HepG2 (cell line): ENCODE results near the gene CSNK1D. TPM values are rescaled to one million over a fixed set of nuclear protein-coding genes. Genes with fewer than 3 reads are reported as not detected.
A peak's percentile ranks its signal among the peaks of the same experiment; 100 is the strongest.

Experiments used
- ATAC-seq: fragments of 200-7000 bp; cut with Tn5 transposase; 3 replicates; pipeline ENCODE4 v1.9.1; 2020; ENCODE audit warnings: mild to moderate bottlenecking, moderate library complexity
- BruUV-seq: library from RNA; stranded (reverse); fragments of 400-500 nt; replicated peaks from 2 replicates; lab custom pipeline; 2021; lab: Mats Ljungman, UMichigan
- CTCF ChIA-PET: fragments of 300-600 bp; formaldehyde crosslinking; extraction: SDS; loops from one replicate; lab custom pipeline; 2021; ENCODE audit warnings: low total read pairs, inconsistent platforms, low intra/inter-chr PET ratio; lab: Yijun Ruan, JAX
- POLR2A ChIA-PET: fragments of 350-600 bp; sonication (Branson Sonifier 250); formaldehyde crosslinking; loops from one replicate; lab custom pipeline; 2020; ENCODE audit warnings: antibody characterized with exemption, inconsistent platforms; lab: Yijun Ruan, JAX
- DNase-seq: peaks from one replicate; pipeline ENCODE4 v3.0.0-alpha.2; 2015; ENCODE audit warnings: low spot score
- FAIRE-seq: peaks from 3 replicates; lab custom pipeline; 2011; peaks lifted over from hg19 to GRCh38; lab: Jason Lieb, UNC
- H2AFZ ChIP-seq: one replicate; pipeline ENCODE4 v1.6.1; 2011; ENCODE audit warnings: low read length, inconsistent platforms
- H3K27ac ChIP-seq: fragments of 300-600 bp; 3 replicates; pipeline ENCODE4 v1.8.0; 2011; ENCODE audit warnings: mixed run types, mild to moderate bottlenecking, mixed read lengths, low read length, inconsistent platforms; ENCODE audit not compliant: insufficient read depth; ENCODE audit errors: extremely low read length
- H3K27me3 ChIP-seq, 2 experiments: fragments of 200-600 bp in 1 of 2; 2 replicates in 1 of 2; 3 replicates in 1 of 2; pipeline versions ENCODE4 v1.6.0 to v1.8.0; 2011; ENCODE audit warnings: low read length in 2 of 2, mild to moderate bottlenecking in 2 of 2, moderate library complexity in 2 of 2, inconsistent platforms in 1 of 2; ENCODE audit not compliant: insufficient read depth in 2 of 2, control insufficient read depth in 1 of 2
- H3K36me3 ChIP-seq, 2 experiments: fragments of 200-600 bp in 1 of 2; replicated peaks in 1 of 2; 2 replicates in 1 of 2; 3 replicates in 1 of 2; pipeline versions ENCODE4 v1.5.1 to v1.8.0; 2011; ENCODE audit warnings: low read length in 2 of 2, inconsistent platforms in 1 of 2; ENCODE audit not compliant: insufficient read depth in 2 of 2, control insufficient read depth in 1 of 2
- H3K4me1 ChIP-seq: 2 replicates; pipeline ENCODE4 v1.5.1; 2012; ENCODE audit warnings: low read length, inconsistent platforms; ENCODE audit not compliant: insufficient read depth
- H3K4me2 ChIP-seq: 2 replicates; pipeline ENCODE4 v1.6.0; 2011; ENCODE audit warnings: low read depth, low read length, inconsistent platforms
- H3K4me3 ChIP-seq, 3 experiments: fragments of 200-600 bp in 1 of 3; sonication (generic), shearing (Covaris generic) in 1 of 3; replicated peaks in 1 of 3; 2 replicates each; pipeline ENCODE4 v1.5.1; 2011 to 2016; ENCODE audit warnings: low read length in 3 of 3, inconsistent platforms in 2 of 3, low read depth in 2 of 3, mild to moderate bottlenecking in 2 of 3, control low read depth in 1 of 3, mixed read lengths in 1 of 3; ENCODE audit not compliant: insufficient read depth in 1 of 3
- H3K79me2 ChIP-seq: one replicate; pipeline ENCODE4 v1.6.1; 2011; ENCODE audit warnings: low read length, inconsistent platforms; ENCODE audit not compliant: insufficient read depth
- H3K9ac ChIP-seq: 2 replicates; pipeline ENCODE4 v1.6.0; 2011; ENCODE audit warnings: mild to moderate bottlenecking, low read depth, low read length, inconsistent platforms; ENCODE audit not compliant: insufficient read depth
- H3K9me3 ChIP-seq: 2 replicates; pipeline ENCODE4 v1.5.1; 2012; ENCODE audit warnings: mild to moderate bottlenecking, low read length
- H4K20me1 ChIP-seq: 2 replicates; pipeline ENCODE4 v1.6.0; 2011; ENCODE audit warnings: inconsistent platforms, mild to moderate bottlenecking, low read length, moderate library complexity; ENCODE audit not compliant: insufficient read depth
- CEBPG ChIP-seq: IDR thresholded peaks from 2 replicates; pipeline ENCODE4 v1.6.1; 2016
- GMEB2 ChIP-seq: IDR thresholded peaks from 2 replicates; pipeline ENCODE4 v1.6.1; 2016; ENCODE audit warnings: missing biosample characterization, missing genetic modification reagents, low read depth
- GZF1 ChIP-seq: sonication (generic); formaldehyde crosslinking; IDR thresholded peaks from 2 replicates; pipeline ENCODE4 v1.5.1; 2020; ENCODE audit warnings: mild to moderate bottlenecking, missing genetic modification reagents
- KLF6 ChIP-seq: IDR thresholded peaks from 2 replicates; pipeline ENCODE4 v1.8.0; 2016; ENCODE audit warnings: missing biosample characterization, missing genetic modification reagents
- MTA1 ChIP-seq: sonication (generic); formaldehyde crosslinking; IDR thresholded peaks from 2 replicates; pipeline ENCODE4 v1.4.0; 2020; ENCODE audit warnings: missing genetic modification reagents, mild to moderate bottlenecking, borderline replicate concordance
- MYNN ChIP-seq: sonication (generic); formaldehyde crosslinking; IDR thresholded peaks from 2 replicates; pipeline ENCODE4 v1.4.0; 2020; ENCODE audit warnings: mild to moderate bottlenecking, low read depth, missing genetic modification reagents
- STAT5B ChIP-seq: sonication (generic); formaldehyde crosslinking; IDR thresholded peaks from 2 replicates; pipeline ENCODE4 v1.4.0; 2020; ENCODE audit warnings: missing genetic modification reagents
- TAF15 ChIP-seq: fragments of 200-400 bp; formaldehyde crosslinking; IDR thresholded peaks from one replicate; pipeline ENCODE4 v1.6.1; 2018; ENCODE audit warnings: mild to moderate bottlenecking, low read depth, low read length; ENCODE audit not compliant: poor library complexity, severe bottlenecking
- ZFP1 ChIP-seq: IDR thresholded peaks from 2 replicates; pipeline ENCODE4 v1.6.1; 2016
- ZFP91 ChIP-seq: sonication (generic); formaldehyde crosslinking; IDR thresholded peaks from 2 replicates; pipeline ENCODE4 v1.9.0; 2022; ENCODE audit warnings: missing genetic modification reagents, mild to moderate bottlenecking, borderline replicate concordance
- ZNF12 ChIP-seq: sonication (generic); formaldehyde crosslinking; IDR thresholded peaks from 2 replicates; pipeline ENCODE4 v1.5.0; 2020; ENCODE audit warnings: missing genetic modification reagents
- ZNF138 ChIP-seq: sonication (generic); formaldehyde crosslinking; IDR thresholded peaks from 2 replicates; pipeline ENCODE4 v1.5.0; 2020; ENCODE audit warnings: mild to moderate bottlenecking, low read depth, missing genetic modification reagents
- ZNF143 ChIP-seq: sonication (generic); formaldehyde crosslinking; IDR thresholded peaks from 2 replicates; pipeline ENCODE4 v1.4.0; 2020; ENCODE audit warnings: missing genetic modification reagents
- ZNF333 ChIP-seq: sonication (generic); formaldehyde crosslinking; IDR thresholded peaks from 2 replicates; pipeline ENCODE4 v1.4.0; 2020; ENCODE audit warnings: mild to moderate bottlenecking, missing genetic modification reagents, borderline replicate concordance
- ZNF414 ChIP-seq: sonication (generic); formaldehyde crosslinking; IDR thresholded peaks from 2 replicates; pipeline ENCODE4 v1.5.0; 2020; ENCODE audit warnings: missing genetic modification reagents
- ZNF430 ChIP-seq: sonication (generic); formaldehyde crosslinking; IDR thresholded peaks from 2 replicates; pipeline ENCODE4 v1.9.0; 2021; ENCODE audit warnings: mild to moderate bottlenecking, missing genetic modification reagents
- ZNF768 ChIP-seq: sonication (generic); formaldehyde crosslinking; IDR thresholded peaks from 2 replicates; pipeline ENCODE4 v1.4.0; 2020; ENCODE audit warnings: missing genetic modification reagents
- WGBS: methylation state at CpG from one replicate; pipeline ENCODE4 v1.1.6; 2017; ENCODE audit warnings: low lambda C conversion rate; 5-methylcytosine and 5-hydroxymethylcytosine counted together
- in situ Hi-C: cut with HindIII; loops from 2 replicates; pipeline ENCODE4 v1.10.0; 2017; ENCODE audit warnings: low pct_unique_long_range_greater_than_20kb; ENCODE audit not compliant: extremely low pct_ligation_motif_present
- intact Hi-C: fragments of 100-400 bp; cut with micrococcal nuclease; formaldehyde crosslinking; loops from one replicate; pipeline ENCODE4 v1.10.0; 2022; ENCODE audit not compliant: unreplicated experiment
- polyA plus RNA-seq, 8 experiments: library from polyadenylated mRNA; depleted of rRNA in 3 of 8; stranded (reverse) in 7 of 8; unstranded in 1 of 8; fragments of >200 nt; fragmentation: Illumina TruSeq in 4 of 8; extraction: Trizol in 4 of 8; gene quantifications; 2 replicates each; pipeline versions ENCODE4 v1.2.1 to v1.2.3, GENCODE V29; 2011 to 2016; ENCODE audit warnings: low read depth in 4 of 8, missing spikeins in 1 of 8, mixed read lengths in 1 of 8; ENCODE audit not compliant: insufficient read depth in 1 of 8
- total RNA-seq, 5 experiments: library from RNA; depleted of rRNA; stranded (reverse); fragments of >200 nt; fragmentation: Illumina TruSeq; extraction: Trizol; gene quantifications; 2 replicates each; pipeline ENCODE4 v1.2.3, GENCODE V29; 2016; ENCODE audit warnings: low read depth in 1 of 5
- TF ChIP-seq, protein P1 (sequence below): sonication (generic); formaldehyde crosslinking; IDR thresholded peaks from 2 replicates; pipeline ENCODE4 v1.8.1; 2022; ENCODE audit warnings: mild to moderate bottlenecking, missing genetic modification reagents
- TF ChIP-seq, protein P2 (sequence below), 2 experiments: fragments of 450-650 bp in 1 of 2; sonication (generic) in 1 of 2; formaldehyde crosslinking; IDR thresholded peaks; 2 replicates each; pipeline versions ENCODE4 v1.5.0 to v1.8.0; 2020 to 2022; ENCODE audit warnings: mild to moderate bottlenecking in 1 of 2, missing genetic modification reagents in 1 of 2

The CSNK1D gene
- total and polyA plus RNA-seq, 2 of the 13 experiments (the other 11 are each of a cell fraction or from before 2014, with no cell fraction given), result 31.5 to 128 TPM

DNA sequence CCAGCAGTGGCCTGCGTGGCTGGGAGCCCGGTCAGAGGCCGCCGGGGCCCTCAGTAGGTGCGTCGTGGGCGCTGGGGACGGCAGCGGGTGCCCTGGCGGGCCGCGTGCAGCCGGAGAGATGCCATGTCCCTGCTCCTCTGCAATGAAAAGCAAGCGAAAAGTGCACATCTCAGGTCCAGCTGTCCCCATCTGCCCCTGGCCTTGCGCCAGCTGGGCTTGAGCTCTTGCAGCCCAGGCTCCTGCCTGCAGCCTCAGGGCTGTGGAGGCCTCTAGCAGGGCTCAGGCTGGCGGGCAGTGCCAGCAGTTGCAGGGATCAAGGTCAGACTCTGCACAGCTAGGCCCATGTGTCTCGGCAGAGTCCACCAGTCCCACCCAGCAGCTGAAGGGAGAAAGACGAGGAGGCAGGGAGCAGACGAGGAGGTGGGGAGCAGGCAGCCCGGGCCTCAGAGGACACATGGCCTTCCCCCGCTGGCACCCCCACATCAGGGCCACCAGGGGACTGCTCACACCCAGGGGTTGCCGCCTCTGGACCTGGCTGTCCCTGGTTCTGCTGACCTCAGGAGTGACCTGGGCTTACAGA is 33.5 kb downstream of the CSNK1D start:
- Histone ChIP-seq H3K9ac (peak overlapping the region; percentile 41), H3K4me2 (peak overlapping the region; percentile 64), H3K27me3 (no peaks in the 10 kb centered on the region), H3K27ac (peak overlapping the region; percentile 72), H4K20me1 (peaks cover 87% of the 10 kb centered on the region), H3K4me3 (peak overlapping the region in 1 of 3 experiments; percentile 17; a peak in 1 of 6 replicates), H3K4me1 (peaks cover 93% of the 10 kb centered on the region), H3K79me2 (peaks cover 20% of the 10 kb centered on the region), H3K9me3 (no peaks in the 10 kb centered on the region), H2AFZ (no peak overlapping the region), H3K36me3 (peaks cover 34 to 47% of the 10 kb centered on the region in 2 experiments)
- in situ Hi-C loops, result loop anchor here (5.0 kb wide), 1 partner anchor 82 kb away; no protein-coding TSS in a partner anchor
- WGBS, result 50% methylated on average over 13 of the region's 22 CpGs
- no TSS peak for BruUV-seq
- DNase-seq (peak; percentile 73), FAIRE-seq (peak; percentile 68), ATAC-seq (peak; percentile 31)
- ChIA-PET POLR2A (interaction anchor here (0.8 to 7.2 kb wide), 13 partner anchors 10 to 287 kb away, joined by 3 to 96 read pairs (median 35); partner anchors contain the start of genes CCDC57, CSNK1D and SLC16A3), CTCF (no interaction called here)
- intact Hi-C loops, result loop anchor here (10.0 kb wide), 1 partner anchor 135 kb away; no protein-coding TSS in a partner anchor
- TF ChIP-seq ZFP91, result peak; percentile 87
- TF ChIP-seq ZNF768 (CRISPR knock-in tag), result peak; percentile 11; the same call in 1 of the 2 replicates
- no peak for TF ChIP-seq ZFP1 (CRISPR knock-in tag)
- no peak for TF ChIP-seq ZNF143
- peak; percentile 25 for TF ChIP-seq TAF15
- TF ChIP-seq, protein P1, sequence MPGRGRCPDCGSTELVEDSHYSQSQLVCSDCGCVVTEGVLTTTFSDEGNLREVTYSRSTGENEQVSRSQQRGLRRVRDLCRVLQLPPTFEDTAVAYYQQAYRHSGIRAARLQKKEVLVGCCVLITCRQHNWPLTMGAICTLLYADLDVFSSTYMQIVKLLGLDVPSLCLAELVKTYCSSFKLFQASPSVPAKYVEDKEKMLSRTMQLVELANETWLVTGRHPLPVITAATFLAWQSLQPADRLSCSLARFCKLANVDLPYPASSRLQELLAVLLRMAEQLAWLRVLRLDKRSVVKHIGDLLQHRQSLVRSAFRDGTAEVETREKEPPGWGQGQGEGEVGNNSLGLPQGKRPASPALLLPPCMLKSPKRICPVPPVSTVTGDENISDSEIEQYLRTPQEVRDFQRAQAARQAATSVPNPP (CRISPR knock-in tag), result no peak
- TF ChIP-seq MYNN, result no peak
- peak; percentile 41; the same call in 1 of the 2 replicates for TF ChIP-seq ZNF12 (CRISPR knock-in tag)
- no peak; the same call in 1 of the 2 replicates for TF ChIP-seq ZNF138 (CRISPR knock-in tag)
- peak; percentile 16; the same call in 1 of the 2 replicates for TF ChIP-seq CEBPG (CRISPR knock-in tag)
- TF ChIP-seq STAT5B (CRISPR knock-in tag), result 0 out of 2 replicates have a peak, but pooled peaks have one; percentile 13
- peak; percentile 80; the same call in 1 of the 2 replicates for TF ChIP-seq ZNF414 (CRISPR knock-in tag)
- peak; percentile 73; the same call in 1 of the 2 replicates for TF ChIP-seq GZF1 (CRISPR knock-in tag)
- TF ChIP-seq MTA1 (CRISPR knock-in tag), result peak; percentile 85
- TF ChIP-seq ZNF333 (CRISPR knock-in tag), result no peak; the same call in 1 of the 2 replicates
- TF ChIP-seq, protein P2, sequence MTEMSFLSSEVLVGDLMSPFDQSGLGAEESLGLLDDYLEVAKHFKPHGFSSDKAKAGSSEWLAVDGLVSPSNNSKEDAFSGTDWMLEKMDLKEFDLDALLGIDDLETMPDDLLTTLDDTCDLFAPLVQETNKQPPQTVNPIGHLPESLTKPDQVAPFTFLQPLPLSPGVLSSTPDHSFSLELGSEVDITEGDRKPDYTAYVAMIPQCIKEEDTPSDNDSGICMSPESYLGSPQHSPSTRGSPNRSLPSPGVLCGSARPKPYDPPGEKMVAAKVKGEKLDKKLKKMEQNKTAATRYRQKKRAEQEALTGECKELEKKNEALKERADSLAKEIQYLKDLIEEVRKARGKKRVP (CRISPR knock-in tag; IDR thresholded peaks at IDR 0.05), result no peak
- TF ChIP-seq KLF6 (CRISPR knock-in tag), result no peak
- 0 out of 2 replicates have a peak, but pooled peaks have one; percentile 72 for TF ChIP-seq ZNF430
- no peak for TF ChIP-seq GMEB2
